Thymus (tissue), 11 donors: ENCODE measurements around the gene RER1. TPM values are rescaled to one million over a fixed set of nuclear protein-coding genes. Genes with fewer than 3 reads are reported as not detected.

Source experiments
- DNase-seq, 9 donors: peaks; one replicate each; pipeline ENCODE4 v3.0.0-alpha.2; 2013; ENCODE audit warnings: low spot score in 9 of 9, low read depth in 6 of 9, missing footprints in 1 of 9
- H3K27ac ChIP-seq, 2 donors: one replicate each; pipeline ENCODE4 v1.5.1; 2013; ENCODE audit warnings: control low read depth in 1 of 2, low read depth in 1 of 2, low read length in 1 of 2, mild to moderate bottlenecking in 1 of 2, moderate library complexity in 1 of 2
- H3K27me3 ChIP-seq, 2 donors: one replicate each; pipeline ENCODE4 v1.5.1; 2013; ENCODE audit warnings: low read length in 1 of 2; ENCODE audit not compliant: control insufficient read depth in 2 of 2, insufficient read depth in 1 of 2
- H3K36me3 ChIP-seq, 2 donors: one replicate each; pipeline ENCODE4 v1.5.1; 2013; ENCODE audit warnings: low read length in 1 of 2, mild to moderate bottlenecking in 1 of 2, moderate library complexity in 1 of 2; ENCODE audit not compliant: control insufficient read depth in 2 of 2, insufficient read depth in 2 of 2
- H3K4me1 ChIP-seq, 2 donors: one replicate each; pipeline ENCODE4 v1.5.1; 2013; ENCODE audit warnings: low read length in 2 of 2; ENCODE audit not compliant: control insufficient read depth in 2 of 2, insufficient read depth in 2 of 2
- H3K4me3 ChIP-seq, 2 donors: one replicate each; pipeline ENCODE4 v1.5.1; 2013; ENCODE audit warnings: low read length in 2 of 2, control low read depth in 1 of 2, mild to moderate bottlenecking in 1 of 2
- H3K9me3 ChIP-seq, 2 donors: one replicate each; pipeline ENCODE4 v1.5.1; 2013; ENCODE audit warnings: low read length in 1 of 2, mild to moderate bottlenecking in 1 of 2; ENCODE audit not compliant: control insufficient read depth in 2 of 2, insufficient read depth in 1 of 2
- WGBS: extraction: QIAGEN DNeasy Blood & Tissue Kit; methylation state at CpG from one replicate; pipeline ENCODE4 v1.1.7; 2013; 5-methylcytosine and 5-hydroxymethylcytosine counted together
- polyA plus RNA-seq: library from polyadenylated mRNA; stranded (reverse); fragments of 200-250 nt; gene quantifications from one replicate; pipeline ENCODE4 v1.2.3, GENCODE V29; 2013
- total RNA-seq: library from RNA; stranded (reverse); fragments of 120-200 nt; gene quantifications from one replicate; pipeline ENCODE4 v1.2.4, GENCODE V29; 2013
- donor health status: healthy.

Gene RER1
- total and polyA plus RNA-seq, 2 donors = 58.6 to 85.8 TPM

DNA sequence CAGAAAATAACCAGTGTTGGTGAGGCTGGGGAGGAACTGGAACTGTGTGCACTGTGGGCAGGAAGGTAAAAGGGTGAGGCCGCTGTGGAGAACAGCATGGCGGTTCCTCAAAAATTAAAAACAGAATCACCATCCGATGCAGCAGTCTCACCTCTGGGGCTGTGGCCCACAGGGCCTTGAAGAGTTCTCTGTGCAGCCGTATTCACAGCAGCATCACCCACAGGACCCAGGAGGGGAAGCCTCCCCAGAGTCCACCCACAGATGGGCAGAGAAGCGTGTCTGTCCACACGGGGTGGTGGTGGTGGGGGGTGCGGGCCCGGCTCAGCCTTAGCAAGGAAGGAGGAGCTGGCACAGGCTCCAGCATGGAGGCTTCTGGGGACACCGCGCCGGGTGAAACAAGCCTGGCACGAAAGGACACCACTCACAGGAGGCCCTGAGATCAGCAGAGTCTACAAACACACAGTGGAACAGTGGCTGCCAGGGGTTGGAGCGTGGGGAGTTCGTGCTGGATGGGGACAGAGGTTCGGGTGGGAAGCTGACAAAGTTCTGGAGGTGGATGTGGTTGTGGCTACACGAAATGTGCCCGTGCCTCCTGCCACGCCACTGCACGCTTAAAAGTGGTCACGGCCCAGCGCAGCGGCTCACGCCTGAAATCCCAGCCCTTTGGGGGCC is 11.8 kb upstream of the RER1 start:
- H3K4me1 ChIP-seq = peaks cover 0 to 8% of the 10 kb centered on the region in 2 donors
- no peak for DNase-seq
- no peak overlapping the region for H3K27ac ChIP-seq
- no peak overlapping the region for H3K4me3 ChIP-seq
- WGBS = 93% methylated on average over 23 of the region's 23 CpGs
- H3K9me3 ChIP-seq = no peaks in the 10 kb centered on the region
- H3K27me3 ChIP-seq = no peaks in the 10 kb centered on the region
- no peaks in the 10 kb centered on the region for H3K36me3 ChIP-seq

- Histone ChIP-seq H3K4me3 (no peak overlapping the region), H3K27ac (no peak overlapping the region), H3K4me1 (peaks cover 0 to 8% of the 10 kb centered on the region in 2 donors), H3K36me3 (no peaks in the 10 kb centered on the region), H3K9me3 (no peaks in the 10 kb centered on the region), H3K27me3 (no peaks in the 10 kb centered on the region)
- DNase-seq = no peak
- WGBS = 96% methylated on average over 32 of the region's 32 CpGs
Measured at GRCh38 chr1:2380816-2381591, 10.6 kb upstream of the RER1 start.

DNA sequence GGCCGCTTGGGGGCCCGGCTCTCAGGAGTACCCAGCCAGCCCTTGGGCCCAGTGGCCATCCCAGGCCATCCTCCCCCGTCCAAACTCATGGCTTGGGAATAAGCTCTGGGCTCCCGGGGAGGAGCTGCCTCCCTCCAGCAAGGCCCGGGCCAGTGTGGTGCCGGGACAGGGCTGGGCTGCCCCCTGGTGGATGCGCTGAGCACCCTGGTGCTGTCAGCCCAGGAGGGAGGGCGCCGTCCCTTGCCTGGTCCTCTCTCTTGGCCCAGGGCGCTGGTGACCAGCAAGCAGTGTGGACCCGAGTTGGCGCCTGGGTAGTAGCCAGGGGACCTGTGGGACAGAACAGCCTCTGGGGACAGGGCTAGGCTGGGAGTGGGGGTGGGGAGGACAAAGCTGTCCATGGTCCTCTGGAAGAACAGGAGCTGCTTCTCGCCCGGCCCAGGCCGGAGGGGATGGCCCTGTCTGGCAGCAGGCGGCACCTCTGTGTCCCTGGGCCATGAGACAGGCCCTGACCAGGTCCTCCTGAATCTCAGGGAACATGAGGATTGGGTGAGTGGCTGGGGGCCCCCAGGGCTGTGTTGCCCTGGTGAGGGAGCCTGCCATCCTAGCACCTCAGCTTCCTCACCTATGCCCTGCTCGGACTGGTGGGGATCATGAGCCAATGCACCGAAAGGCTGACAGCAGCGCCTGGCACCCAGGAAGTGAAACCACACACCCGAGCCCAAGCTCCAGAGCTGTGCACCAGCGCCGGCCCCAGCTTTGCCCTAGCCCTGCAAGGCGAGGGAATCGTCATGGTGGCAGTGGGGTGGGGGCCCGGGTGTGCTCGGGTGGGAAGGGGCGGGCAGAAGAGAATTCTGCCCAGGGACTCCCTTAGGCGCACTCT is 9.7 kb upstream of the RER1 start:
- 60% methylated on average over 28 of the region's 28 CpGs for WGBS
- no peak overlapping the region for H3K27ac ChIP-seq
- peak; percentile 29 to 77 (median 45) for DNase-seq

DNA sequence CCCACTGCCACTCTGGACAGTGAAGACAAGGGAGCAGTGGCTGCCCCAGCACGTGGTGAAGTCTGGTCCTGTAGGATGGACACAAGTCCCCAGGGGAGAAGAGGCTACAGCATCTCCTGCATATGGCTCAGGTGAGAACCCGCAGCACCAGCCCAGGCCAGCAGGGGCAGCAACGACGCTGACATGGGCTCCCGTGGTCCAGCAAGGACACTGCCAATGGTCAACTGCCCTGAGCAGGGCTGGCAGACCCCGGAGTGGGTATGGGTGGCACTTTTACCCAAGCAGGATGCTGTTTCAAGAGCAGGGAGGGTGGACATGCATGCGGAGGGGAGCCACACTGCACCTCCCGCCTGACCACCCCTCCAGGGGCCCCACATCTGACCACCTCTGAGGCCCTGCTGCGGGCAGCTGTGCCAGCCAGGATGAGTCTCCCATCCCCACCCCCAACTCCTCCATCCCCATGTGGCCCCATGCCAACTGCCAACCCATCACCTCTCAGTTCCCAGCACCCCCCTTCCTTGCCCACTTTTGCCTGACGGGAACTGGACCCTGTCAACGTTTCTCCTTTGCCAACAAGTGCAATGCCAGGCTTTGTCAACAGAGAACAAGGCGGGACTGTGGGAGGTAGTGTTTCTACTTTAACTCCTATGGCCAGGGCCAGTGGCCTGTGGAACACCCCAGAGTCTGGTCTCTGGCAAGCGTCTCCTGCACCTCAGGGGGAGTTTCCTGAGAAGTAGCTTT is 8.8 kb upstream of the RER1 start:
- Histone ChIP-seq H3K36me3 (peaks cover 3 to 10% of the 10 kb centered on the region in 2 donors), H3K27ac (no peak overlapping the region), H3K27me3 (no peaks in the 10 kb centered on the region), H3K9me3 (no peaks in the 10 kb centered on the region), H3K4me1 (peaks cover 0 to 8% of the 10 kb centered on the region in 2 donors), H3K4me3 (no peak overlapping the region)
- 67% methylated on average over 13 of the region's 13 CpGs for WGBS
- DNase-seq = peak in 1 of 9 donors; percentile 11

More for the DNA sequence above, 9.7 kb upstream of the RER1 start:
- Histone ChIP-seq H3K4me1 (peaks cover 0 to 8% of the 10 kb centered on the region in 2 donors), H3K36me3 (peaks cover 2 to 4% of the 10 kb centered on the region in 2 donors), H3K4me3 (no peak overlapping the region), H3K9me3 (no peaks in the 10 kb centered on the region), H3K27me3 (no peaks in the 10 kb centered on the region)

GRCh38 chr1:2383576-2383975 is 8.1 kb upstream of the RER1 start:
- WGBS = 96% methylated on average over 14 of the region's 14 CpGs
- Histone ChIP-seq H3K4me1 (peaks cover 0 to 8% of the 10 kb centered on the region in 2 donors), H3K36me3 (peaks cover 8 to 14% of the 10 kb centered on the region in 2 donors), H3K27ac (no peak overlapping the region), H3K4me3 (no peak overlapping the region), H3K27me3 (no peaks in the 10 kb centered on the region), H3K9me3 (no peaks in the 10 kb centered on the region)
- DNase-seq = no peak

GRCh38 chr1:2384130-2384860 is 7.3 kb upstream of the RER1 start:
- peaks cover 0 to 8% of the 10 kb centered on the region in 2 donors for H3K4me1 ChIP-seq
- H3K4me3 ChIP-seq = no peak overlapping the region
- 98% methylated on average over 21 of the region's 21 CpGs for whole genome bisulfite sequencing
- H3K9me3 ChIP-seq = no peaks in the 10 kb centered on the region
- H3K36me3 ChIP-seq = peaks cover 8 to 14% of the 10 kb centered on the region in 2 donors
- no peaks in the 10 kb centered on the region for H3K27me3 ChIP-seq
- DNase-seq = no peak
- no peak overlapping the region for H3K27ac ChIP-seq

DNA sequence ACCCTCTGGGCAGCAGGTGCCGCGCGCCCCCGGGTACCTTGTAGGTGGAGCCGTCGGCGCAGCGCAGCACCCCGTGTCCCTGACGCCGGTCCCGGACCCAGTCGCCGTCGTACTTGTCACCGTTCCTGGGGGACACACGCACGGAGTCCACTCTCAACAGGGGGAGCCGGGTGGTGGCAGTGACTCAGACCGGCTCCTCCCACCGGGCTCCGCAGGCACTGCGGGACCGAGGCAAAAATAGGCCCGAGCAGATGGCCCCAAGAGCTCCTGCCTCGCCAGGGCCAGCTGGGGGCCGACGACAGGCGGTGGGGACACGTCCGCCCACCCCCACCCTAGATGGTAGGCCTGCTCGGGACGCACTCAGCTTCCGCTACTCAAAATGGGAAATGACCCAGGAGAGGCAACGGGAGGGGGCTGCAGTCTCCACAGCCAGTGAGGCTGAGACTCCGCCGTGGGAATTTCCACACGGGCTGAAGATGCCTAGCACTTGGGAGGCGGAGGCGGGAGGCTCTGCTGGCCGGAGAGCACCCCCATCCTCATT is 6.6 kb upstream of the RER1 start:
- peaks cover 3 to 10% of the 10 kb centered on the region in 2 donors for H3K4me1 ChIP-seq
- H3K27ac ChIP-seq = no peak overlapping the region
- no peak overlapping the region for H3K4me3 ChIP-seq
- 96% methylated on average over 41 of the region's 41 CpGs for WGBS
- no peak for DNase-seq
- peaks cover 8 to 14% of the 10 kb centered on the region in 2 donors for H3K36me3 ChIP-seq
- H3K27me3 ChIP-seq = no peaks in the 10 kb centered on the region
- H3K9me3 ChIP-seq = no peaks in the 10 kb centered on the region
